ENCODE data around the gene GRM8.

The GRM8 gene

DNA sequence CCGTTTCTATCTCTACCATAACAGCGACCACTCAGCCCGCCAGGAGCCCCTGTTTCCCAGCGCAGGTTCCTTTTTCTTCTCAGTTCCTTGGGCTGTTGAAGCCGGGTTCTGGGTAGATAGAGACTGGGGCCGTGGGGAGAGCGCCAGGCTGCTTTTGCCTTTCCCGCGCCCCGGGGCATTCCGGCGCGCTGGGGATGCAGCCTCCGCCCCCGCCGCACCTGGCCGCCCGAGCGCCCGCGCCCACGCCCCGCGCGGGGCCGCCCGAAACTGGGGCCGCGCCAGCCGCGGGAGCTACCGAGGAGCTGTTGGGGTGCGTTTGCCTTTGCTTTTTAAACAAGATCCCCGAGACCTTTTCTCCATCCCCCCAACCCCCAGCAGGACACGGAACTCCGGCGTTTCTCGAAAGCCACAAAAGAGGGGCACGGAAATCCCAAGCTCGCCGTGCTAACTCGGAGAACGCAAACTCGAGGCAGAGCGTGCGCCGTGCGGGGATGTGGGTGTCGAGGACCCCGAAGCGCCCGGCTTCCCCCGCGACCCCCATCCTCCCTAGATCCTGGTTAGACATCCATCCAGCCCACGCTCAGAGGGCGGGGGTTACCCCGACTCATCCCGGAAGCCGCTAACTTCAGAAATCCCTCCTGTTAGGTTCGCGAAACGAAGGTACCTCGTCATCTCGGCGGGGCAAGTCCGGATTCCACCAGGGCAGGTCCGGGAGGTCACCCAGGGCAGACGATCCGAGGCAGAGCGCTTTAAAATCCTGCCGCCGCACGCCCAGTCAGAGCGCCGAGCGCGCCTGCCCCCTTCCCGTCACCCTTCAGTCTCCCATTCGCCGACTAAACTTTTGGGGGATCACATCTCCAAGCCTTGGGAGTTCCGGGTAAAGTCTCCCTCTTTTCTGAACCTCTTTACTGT lies 1.0 kb downstream of the GRM8 start:
- DNase-seq (ENCODE audit: low read depth): no peak
- TF ChIP-seq, protein P1, sequence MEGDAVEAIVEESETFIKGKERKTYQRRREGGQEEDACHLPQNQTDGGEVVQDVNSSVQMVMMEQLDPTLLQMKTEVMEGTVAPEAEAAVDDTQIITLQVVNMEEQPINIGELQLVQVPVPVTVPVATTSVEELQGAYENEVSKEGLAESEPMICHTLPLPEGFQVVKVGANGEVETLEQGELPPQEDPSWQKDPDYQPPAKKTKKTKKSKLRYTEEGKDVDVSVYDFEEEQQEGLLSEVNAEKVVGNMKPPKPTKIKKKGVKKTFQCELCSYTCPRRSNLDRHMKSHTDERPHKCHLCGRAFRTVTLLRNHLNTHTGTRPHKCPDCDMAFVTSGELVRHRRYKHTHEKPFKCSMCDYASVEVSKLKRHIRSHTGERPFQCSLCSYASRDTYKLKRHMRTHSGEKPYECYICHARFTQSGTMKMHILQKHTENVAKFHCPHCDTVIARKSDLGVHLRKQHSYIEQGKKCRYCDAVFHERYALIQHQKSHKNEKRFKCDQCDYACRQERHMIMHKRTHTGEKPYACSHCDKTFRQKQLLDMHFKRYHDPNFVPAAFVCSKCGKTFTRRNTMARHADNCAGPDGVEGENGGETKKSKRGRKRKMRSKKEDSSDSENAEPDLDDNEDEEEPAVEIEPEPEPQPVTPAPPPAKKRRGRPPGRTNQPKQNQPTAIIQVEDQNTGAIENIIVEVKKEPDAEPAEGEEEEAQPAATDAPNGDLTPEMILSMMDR (IDR thresholded peaks at IDR 0.05; ENCODE audit: insufficient read depth, low read depth, low read length, missing control alignments): no peak
- peak overlapping the region; percentile 64 for H3K4me3 ChIP-seq (ENCODE audit: low read length)

DNA sequence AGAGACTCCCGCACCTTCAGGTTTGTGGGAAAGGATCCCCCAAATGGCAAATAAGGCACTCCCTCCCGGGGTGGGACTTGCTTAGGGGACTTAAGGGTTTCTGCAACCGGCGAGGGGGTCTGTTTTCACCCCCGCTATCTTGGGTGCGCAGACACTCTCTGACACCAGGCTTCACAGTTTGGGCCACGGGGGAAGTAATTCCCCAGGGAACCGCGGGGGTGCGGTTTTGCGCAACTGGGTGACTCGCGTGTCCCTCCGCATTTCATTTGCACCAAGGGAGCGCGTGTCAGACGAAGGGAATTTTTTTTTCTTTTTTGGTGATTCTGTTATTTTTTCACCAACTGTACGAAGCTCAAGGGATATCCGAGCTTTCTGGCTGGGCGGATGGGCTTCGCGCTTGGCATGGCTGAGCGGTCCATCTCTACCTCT lies 1.7 kb downstream of the GRM8 start:
- DNase-seq (ENCODE audit: low read depth): no peak
- TF ChIP-seq, protein P1 (IDR thresholded peaks at IDR 0.05; ENCODE audit: insufficient read depth, low read depth, low read length, missing control alignments): no peak
- no peak overlapping the region for H3K4me3 ChIP-seq (ENCODE audit: low read length)

DNA sequence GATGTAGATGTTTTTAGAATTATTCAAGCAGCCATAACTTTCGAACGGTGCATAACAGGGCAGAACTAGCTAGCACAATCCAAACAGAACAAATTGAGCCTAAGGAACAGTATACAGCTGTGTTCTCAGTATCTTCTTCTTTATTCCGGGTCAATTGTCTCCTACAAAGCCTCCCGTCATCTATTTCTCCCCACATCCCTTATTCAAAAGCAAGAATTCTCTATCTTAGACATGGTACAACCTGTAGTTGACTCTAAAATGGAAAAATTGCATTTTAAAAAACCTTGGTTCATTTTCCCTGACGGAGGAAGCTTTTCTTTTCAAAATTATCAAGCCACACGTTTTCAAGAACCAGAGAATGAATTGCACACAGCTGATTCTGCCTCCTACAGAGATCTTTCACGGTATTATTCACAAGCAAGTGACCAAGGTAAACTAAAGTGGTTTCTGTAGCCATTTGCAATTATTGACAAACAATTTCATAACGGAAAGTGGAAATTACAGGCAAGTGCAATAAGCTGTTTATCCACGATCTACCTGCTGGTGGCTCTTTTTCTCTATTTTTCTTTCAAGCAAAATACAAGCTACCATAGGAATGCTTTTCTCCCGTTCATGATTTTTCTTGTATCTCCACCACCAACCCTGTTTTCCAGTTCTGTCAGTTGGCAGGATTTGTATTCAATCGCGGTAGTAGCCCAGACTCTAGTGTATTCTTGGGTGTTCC lies 2.3 kb downstream of the GRM8 start:
- peak; percentile 30 for DNase-seq (ENCODE audit: low read depth)
- no peak overlapping the region for H3K4me3 ChIP-seq (ENCODE audit: low read length)
- TF ChIP-seq, protein P1 (IDR thresholded peaks at IDR 0.05; ENCODE audit: insufficient read depth, low read depth, low read length, missing control alignments): peak; percentile 21

DNA sequence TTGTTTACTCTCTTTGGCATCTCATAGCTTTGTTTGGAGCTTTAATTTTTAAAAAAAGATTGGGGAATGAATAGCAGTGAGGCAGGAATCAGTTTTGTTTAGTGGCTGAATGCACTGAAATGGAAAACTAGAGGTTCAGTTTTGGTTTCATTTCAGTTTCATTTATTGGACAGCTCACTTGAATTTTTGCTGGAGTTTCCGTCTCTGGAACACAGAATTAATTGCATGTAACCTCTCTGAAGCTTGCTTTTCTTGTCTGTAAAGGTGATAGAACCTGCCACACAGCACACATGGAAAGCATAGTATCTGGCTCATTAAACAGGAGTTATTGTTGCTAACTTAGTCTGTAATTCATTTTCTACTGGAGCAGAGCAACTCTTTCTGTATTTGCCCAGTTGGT lies 7.1 kb downstream of the GRM8 start:
- no peak overlapping the region for H3K4me3 ChIP-seq (ENCODE audit: low read length)
- TF ChIP-seq, protein P1 (IDR thresholded peaks at IDR 0.05; ENCODE audit: insufficient read depth, low read depth, low read length, missing control alignments): no peak
- DNase-seq (ENCODE audit: low read depth): no peak

DNA sequence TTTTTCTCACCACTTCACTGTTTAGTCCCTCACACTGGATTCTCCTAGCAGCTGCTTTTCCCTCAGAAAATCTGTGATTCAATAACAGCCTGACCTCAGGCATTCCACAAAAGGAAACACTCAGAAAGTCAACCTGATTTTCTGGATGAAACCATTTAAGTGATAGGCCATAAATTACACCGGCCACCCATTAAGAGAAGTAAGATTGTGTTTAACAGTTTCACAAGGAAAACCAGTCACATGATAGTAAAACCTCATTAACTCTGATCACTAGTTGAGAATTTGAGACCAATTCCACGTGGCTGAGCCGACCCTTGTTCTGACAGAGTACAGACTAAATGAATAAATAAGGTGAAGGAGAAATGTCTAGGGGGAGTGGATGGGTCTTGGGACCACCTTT lies 7.7 kb downstream of the GRM8 start:
- no peak overlapping the region for H3K4me3 ChIP-seq (ENCODE audit: low read length)
- TF ChIP-seq, protein P1 (IDR thresholded peaks at IDR 0.05; ENCODE audit: insufficient read depth, low read depth, low read length, missing control alignments): no peak
- DNase-seq (ENCODE audit: low read depth): no peak

DNA sequence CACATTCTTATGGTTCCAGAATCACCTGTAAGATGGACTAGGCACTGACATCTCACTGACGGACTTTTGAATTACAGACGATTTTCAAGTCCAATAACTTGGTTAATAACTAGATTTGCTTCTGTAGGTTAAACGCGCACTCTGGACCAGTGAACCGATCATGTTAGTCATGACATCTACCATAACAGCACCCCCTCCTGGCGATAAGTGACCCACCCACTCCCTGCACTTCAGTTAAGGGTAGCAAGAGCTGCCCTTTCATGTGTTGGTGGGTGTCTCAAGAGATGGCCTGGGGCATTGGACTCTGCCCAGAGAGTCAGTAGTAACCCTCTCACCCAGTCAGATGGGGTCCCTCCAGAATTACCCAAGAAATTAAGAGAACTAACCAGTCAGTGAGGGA lies 12.9 kb downstream of the GRM8 start:
- no peak overlapping the region for H3K4me3 ChIP-seq (ENCODE audit: low read length)
- TF ChIP-seq, protein P1 (IDR thresholded peaks at IDR 0.05; ENCODE audit: insufficient read depth, low read depth, low read length, missing control alignments): no peak
- no peak for DNase-seq (ENCODE audit: low read depth)

Data from epithelial cell of esophagus (primary cell).